GM06990 (cell line): ENCODE data around the gene KCNQ5.

Experiments
- DNase-seq: peaks from one replicate; pipeline ENCODE4 v3.0.0-alpha.2; 2011; ENCODE audit not compliant: insufficient read length; ENCODE audit errors: extremely low read depth
- H3K27me3 ChIP-seq: replicated peaks from 2 replicates; pipeline ENCODE4 v1.6.0; 2011; ENCODE audit warnings: low read length; ENCODE audit not compliant: control insufficient read depth, insufficient read depth
- H3K36me3 ChIP-seq: 2 replicates; pipeline ENCODE4 v1.5.1; 2011; ENCODE audit warnings: low read length; ENCODE audit not compliant: control insufficient read depth, insufficient read depth
- H3K4me3 ChIP-seq: replicated peaks from 2 replicates; pipeline ENCODE4 v1.5.1; 2011; ENCODE audit warnings: low read depth, mild to moderate bottlenecking, control low read depth, low read length
- TF ChIP-seq, protein P1 (sequence below): IDR thresholded peaks from 2 replicates; pipeline ENCODE4 v1.5.1; 2011; ENCODE audit warnings: low read length, control low read depth, mild to moderate bottlenecking, inconsistent platforms; ENCODE audit not compliant: insufficient read depth, poor library complexity, severe bottlenecking

Gene KCNQ5

GRCh38 chr6:73064266-73064665 is 442.4 kb downstream of the KCNQ5 start:
- Histone ChIP-seq H3K36me3 (no peaks in the 10 kb centered on the region), H3K4me3 (no peak overlapping the region), H3K27me3 (no peaks in the 10 kb centered on the region)
- TF ChIP-seq, protein P1, sequence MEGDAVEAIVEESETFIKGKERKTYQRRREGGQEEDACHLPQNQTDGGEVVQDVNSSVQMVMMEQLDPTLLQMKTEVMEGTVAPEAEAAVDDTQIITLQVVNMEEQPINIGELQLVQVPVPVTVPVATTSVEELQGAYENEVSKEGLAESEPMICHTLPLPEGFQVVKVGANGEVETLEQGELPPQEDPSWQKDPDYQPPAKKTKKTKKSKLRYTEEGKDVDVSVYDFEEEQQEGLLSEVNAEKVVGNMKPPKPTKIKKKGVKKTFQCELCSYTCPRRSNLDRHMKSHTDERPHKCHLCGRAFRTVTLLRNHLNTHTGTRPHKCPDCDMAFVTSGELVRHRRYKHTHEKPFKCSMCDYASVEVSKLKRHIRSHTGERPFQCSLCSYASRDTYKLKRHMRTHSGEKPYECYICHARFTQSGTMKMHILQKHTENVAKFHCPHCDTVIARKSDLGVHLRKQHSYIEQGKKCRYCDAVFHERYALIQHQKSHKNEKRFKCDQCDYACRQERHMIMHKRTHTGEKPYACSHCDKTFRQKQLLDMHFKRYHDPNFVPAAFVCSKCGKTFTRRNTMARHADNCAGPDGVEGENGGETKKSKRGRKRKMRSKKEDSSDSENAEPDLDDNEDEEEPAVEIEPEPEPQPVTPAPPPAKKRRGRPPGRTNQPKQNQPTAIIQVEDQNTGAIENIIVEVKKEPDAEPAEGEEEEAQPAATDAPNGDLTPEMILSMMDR: no peak
- DNase-seq: no peak

GRCh38 chr6:73073238-73073637 is 451.4 kb downstream of the KCNQ5 start:
- no peak overlapping the region for H3K4me3 ChIP-seq
- TF ChIP-seq, protein P1: no peak
- no peaks in the 10 kb centered on the region for H3K27me3 ChIP-seq
- no peak for DNase-seq
- H3K36me3 ChIP-seq: no peaks in the 10 kb centered on the region

GRCh38 chr6:73074175-73074574 is 452.3 kb downstream of the KCNQ5 start:
- DNase-seq: no peak
- Histone ChIP-seq H3K36me3 (no peaks in the 10 kb centered on the region), H3K27me3 (no peaks in the 10 kb centered on the region), H3K4me3 (no peak overlapping the region)
- TF ChIP-seq, protein P1: no peak

DNA sequence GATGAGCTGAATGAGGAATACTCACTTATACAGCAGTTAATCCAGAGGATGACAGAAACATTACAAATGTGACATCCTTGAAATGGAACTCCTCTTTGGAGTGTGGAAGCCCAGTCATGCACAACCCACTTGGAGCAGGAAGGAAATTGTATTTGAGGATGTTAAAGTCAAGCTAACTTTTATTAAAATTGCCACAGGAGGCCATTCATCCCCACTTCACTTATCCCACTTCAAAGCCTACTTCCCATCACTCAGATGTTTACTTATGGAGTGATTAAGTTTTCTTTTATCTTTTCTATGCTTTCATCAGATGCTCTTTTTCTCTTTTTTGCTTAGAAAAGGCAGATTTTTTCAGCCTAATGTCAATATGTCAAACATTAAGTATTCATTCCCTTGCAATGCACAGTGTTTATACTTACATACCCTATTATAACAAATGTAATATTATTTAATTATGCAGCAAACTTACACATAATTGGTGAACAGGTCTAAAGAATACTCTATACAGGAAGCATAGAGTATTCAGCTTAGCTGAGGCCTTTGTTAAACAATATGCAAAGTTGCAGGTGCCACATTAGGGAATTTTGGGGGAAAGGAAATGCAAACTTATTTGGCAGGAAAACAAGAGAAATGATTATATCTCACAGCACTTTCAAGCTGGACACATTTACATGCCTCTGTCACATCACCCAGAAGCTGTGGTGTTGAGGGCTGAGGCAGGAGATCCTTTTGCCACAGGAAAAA is 454.5 kb downstream of the KCNQ5 start:
- TF ChIP-seq, protein P1: no peak
- Histone ChIP-seq H3K4me3 (no peak overlapping the region), H3K27me3 (no peaks in the 10 kb centered on the region), H3K36me3 (no peaks in the 10 kb centered on the region)
- no peak for DNase-seq

DNA sequence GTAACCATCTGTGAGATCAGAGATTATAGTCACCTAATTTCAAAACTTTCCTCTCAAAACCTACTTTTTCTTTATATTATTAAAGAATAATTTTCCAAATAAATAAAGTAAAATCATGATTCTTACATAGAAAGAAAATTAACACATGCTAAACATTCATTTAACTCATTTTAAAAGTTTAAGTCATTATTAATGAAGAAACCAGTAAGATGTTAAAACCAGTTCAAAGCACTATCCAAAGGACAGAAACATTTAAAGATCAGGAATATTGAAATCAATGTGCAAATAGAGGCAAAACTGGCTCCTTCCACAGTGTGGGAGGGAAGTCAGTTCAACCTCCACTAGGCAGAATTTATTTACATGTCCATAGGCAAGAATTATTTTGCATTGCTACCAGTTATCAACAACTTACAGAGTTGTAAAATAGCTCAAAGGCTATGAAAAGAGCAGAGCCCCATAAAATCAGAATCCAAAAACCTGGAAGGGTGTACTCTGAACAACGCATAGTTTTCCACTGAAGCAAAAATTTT is 456.5 kb downstream of the KCNQ5 start:
- no peak overlapping the region for H3K4me3 ChIP-seq
- TF ChIP-seq, protein P1: no peak
- DNase-seq: no peak
- no peaks in the 10 kb centered on the region for H3K27me3 ChIP-seq
- no peaks in the 10 kb centered on the region for H3K36me3 ChIP-seq
